Mammary epithelial cell (primary cell): ENCODE measurements around the gene RPLP2.

Experiments
- CTCF ChIP-seq, 2 donors: IDR thresholded peaks in 1 of 2; conservative IDR thresholded peaks in 1 of 2; 2 replicates each; pipeline ENCODE4 v1.5.1; 2011 to 2012; ENCODE audit warnings: inconsistent platforms in 2 of 2, low read length in 2 of 2, mild to moderate bottlenecking in 2 of 2, control low read depth in 1 of 2, low read depth in 1 of 2; ENCODE audit not compliant: insufficient read depth in 1 of 2; ENCODE audit errors: extremely low read depth in 1 of 2
- EZH2 ChIP-seq: IDR thresholded peaks from 2 replicates; pipeline ENCODE4 v1.6.1; 2012; ENCODE audit warnings: low read length, inconsistent platforms, borderline replicate concordance

- TF ChIP-seq CTCF (conservative IDR thresholded peaks at IDR 0.05 in 1 of 2, IDR thresholded peaks at IDR 0.05 in 1 of 2; ENCODE audit: extremely low read depth in 1 of 2, insufficient read depth in 1 of 2, low read depth in 1 of 2, low read length in 2 of 2) (no peak), EZH2 (no peak)
Observed at GRCh38 chr11:837189-837989, 27.6 kb downstream of the RPLP2 start.
